HCT116 (cell line): Measurements from ENCODE around the gene SEC22C. TPM values are rescaled to one million over a fixed set of nuclear protein-coding genes. Genes with fewer than 3 reads are reported as not detected.

Experiments used
- ATAC-seq: fragments of 200-7000 bp; cut with Tn5 transposase; 2 replicates; pipeline ENCODE4 v1.9.1; 2020; ENCODE audit warnings: mild to moderate bottlenecking, moderate library complexity
- BruUV-seq: library from RNA; stranded (reverse); fragments of 400-500 nt; replicated peaks from 2 replicates; lab custom pipeline; 2021; lab: Mats Ljungman, UMichigan
- CTCF ChIA-PET: fragments of 300-600 bp; sonication (Branson Sonifier 250); formaldehyde crosslinking; loops from one replicate; lab custom pipeline; 2021; ENCODE audit warnings: antibody characterized with exemption; lab: Charles Lee
- POLR2A ChIA-PET: fragments of 300-600, 350-600 bp; sonication (Branson Sonifier 250); formaldehyde crosslinking; loops from one replicate; lab custom pipeline; 2021; ENCODE audit warnings: antibody characterized with exemption; lab: Charles Lee
- RAD21 ChIA-PET, 2 experiments: fragments of 300-600 bp; sonication (Branson Sonifier 250); formaldehyde crosslinking; loops; one replicate each; lab custom pipeline; 2023; ENCODE audit warnings: low total read pairs in 2 of 2; ENCODE audit not compliant: uncharacterized antibody in 2 of 2, unreplicated experiment in 2 of 2, low non-redundant PET in 1 of 2; lab: Charles Lee
- DNase-seq: peaks from one replicate; pipeline ENCODE4 v3.0.0-alpha.2; 2010; ENCODE audit warnings: low read depth, low spot score
- H2AFZ ChIP-seq: fragments of 200-600 bp; shearing (Covaris generic), sonication (generic); 2 replicates; pipeline ENCODE4 v1.6.1; 2017; ENCODE audit warnings: low read depth, mixed run types, mixed read lengths, antibody characterized with exemption, low read length; ENCODE audit not compliant: poor library complexity, severe bottlenecking
- H3K27ac ChIP-seq: 2 replicates; pipeline ENCODE4 v1.5.1; 2012; ENCODE audit warnings: low read depth, low read length
- H3K27me3 ChIP-seq: fragments of 200-600 bp; sonication (generic); 2 replicates; pipeline ENCODE4 v1.6.1; 2016; ENCODE audit warnings: mixed run types, low read length, mixed read lengths; ENCODE audit not compliant: insufficient read depth
- H3K36me3 ChIP-seq, 2 experiments: fragments of 200-500 bp in 1 of 2; fragments of 200-600 bp in 1 of 2; sonication (Bioruptor generic) in 1 of 2; sonication (generic) in 1 of 2; 2 replicates each; pipeline versions ENCODE4 v1.5.1 to v1.6.1; 2014 to 2016; ENCODE audit warnings: low read length in 2 of 2, inconsistent platforms in 1 of 2, mixed read lengths in 1 of 2, mixed run types in 1 of 2; ENCODE audit not compliant: insufficient read depth in 2 of 2, control insufficient read depth in 1 of 2
- H3K4me1 ChIP-seq, 2 experiments: fragments of 200-600 bp in 1 of 2; sonication (generic) in 1 of 2; 2 replicates each; pipeline versions ENCODE4 v1.5.1 to v1.6.1; 2012 to 2017; ENCODE audit warnings: low read length in 2 of 2, inconsistent platforms in 1 of 2, mild to moderate bottlenecking in 1 of 2, mixed read lengths in 1 of 2, mixed run types in 1 of 2, moderate library complexity in 1 of 2; ENCODE audit not compliant: insufficient read depth in 2 of 2, control insufficient read depth in 1 of 2
- H3K4me2 ChIP-seq: fragments of 200-600 bp; sonication (generic); 2 replicates; pipeline ENCODE4 v1.6.1; 2017; ENCODE audit warnings: mixed run types, low read length, mixed read lengths
- H3K4me3 ChIP-seq, 2 experiments: fragments of 200-600 bp in 1 of 2; sonication (generic) in 1 of 2; replicated peaks in 1 of 2; 2 replicates each; pipeline ENCODE4 v1.5.1; 2011 to 2016; ENCODE audit warnings: low read length in 2 of 2, control low read depth in 1 of 2, low read depth in 1 of 2, mild to moderate bottlenecking in 1 of 2, mixed read lengths in 1 of 2, mixed run types in 1 of 2
- H3K79me2 ChIP-seq: fragments of 200-600 bp; sonication (generic); 2 replicates; pipeline ENCODE4 v1.6.1; 2017; ENCODE audit warnings: mild to moderate bottlenecking, mixed run types, low read length, moderate library complexity, mixed read lengths; ENCODE audit not compliant: insufficient read depth
- H3K9ac ChIP-seq: fragments of 200-600 bp; sonication (generic); 2 replicates; pipeline ENCODE4 v1.6.1; 2016; ENCODE audit warnings: low read length, mixed read lengths
- H3K9me2 ChIP-seq: fragments of 200-600 bp; sonication (generic), shearing (Covaris generic); 2 replicates; pipeline ENCODE4 v1.6.1; 2017; ENCODE audit warnings: mixed run types, mild to moderate bottlenecking, moderate library complexity; ENCODE audit not compliant: insufficient read depth
- H3K9me3 ChIP-seq, 2 experiments: fragments of 200-500 bp in 1 of 2; fragments of 200-600 bp in 1 of 2; sonication (Bioruptor generic) in 1 of 2; sonication (generic) in 1 of 2; 2 replicates each; pipeline ENCODE4 v1.6.1; 2014 to 2017; ENCODE audit warnings: low read length in 2 of 2, mixed read lengths in 2 of 2, inconsistent platforms in 1 of 2, low read depth in 1 of 2, mild to moderate bottlenecking in 1 of 2, mixed run types in 1 of 2, moderate library complexity in 1 of 2; ENCODE audit not compliant: control insufficient read depth in 1 of 2, insufficient read depth in 1 of 2
- H4K20me1 ChIP-seq: fragments of 200-600 bp; sonication (generic), shearing (Covaris generic); 2 replicates; pipeline ENCODE4 v1.6.1; 2017; ENCODE audit warnings: mixed run types, mild to moderate bottlenecking, moderate library complexity; ENCODE audit not compliant: insufficient read depth
- ATF3 ChIP-seq: IDR thresholded peaks from 2 replicates; pipeline ENCODE4 v1.6.1; 2012
- EGR1 ChIP-seq: IDR thresholded peaks from 2 replicates; pipeline ENCODE4 v1.6.1; 2012; ENCODE audit warnings: low read depth
- ELF1 ChIP-seq: IDR thresholded peaks from 2 replicates; pipeline ENCODE4 v1.6.1; 2012; ENCODE audit warnings: low read depth, borderline replicate concordance
- FOSL1 ChIP-seq: IDR thresholded peaks from 2 replicates; pipeline ENCODE4 v1.6.1; 2012; ENCODE audit warnings: low read depth
- MAX ChIP-seq: IDR thresholded peaks from 2 replicates; pipeline ENCODE4 v1.6.1; 2012
- RAD21 ChIP-seq: IDR thresholded peaks from 2 replicates; pipeline ENCODE4 v1.6.1; 2012; ENCODE audit warnings: low read depth, mild to moderate bottlenecking
- SIN3A ChIP-seq: IDR thresholded peaks from 2 replicates; pipeline ENCODE4 v1.6.1; 2012; ENCODE audit warnings: low read depth
- SRF ChIP-seq: IDR thresholded peaks from 2 replicates; pipeline ENCODE4 v1.6.1; 2012; ENCODE audit warnings: low read depth
- YY1 ChIP-seq: IDR thresholded peaks from 2 replicates; pipeline ENCODE4 v1.6.1; 2011; ENCODE audit warnings: low read length, low read depth, moderate library complexity, mild to moderate bottlenecking; ENCODE audit not compliant: insufficient replicate concordance; ENCODE audit errors: extremely low read depth
- ZNF274 ChIP-seq: fragments of 200-500 bp; sonication (Bioruptor generic); IDR thresholded peaks from 2 replicates; pipeline ENCODE4 v1.6.1; 2014; ENCODE audit warnings: mild to moderate bottlenecking, low read depth, low read length, inconsistent platforms
- intact Hi-C: fragments of 100-400 bp; cut with micrococcal nuclease; formaldehyde crosslinking; loops from 2 replicates; pipeline ENCODE4 v1.10.0; 2022
- total RNA-seq: library from RNA; stranded (reverse); gene quantifications from one replicate; pipeline ENCODE4 v1.2.1, GENCODE V29; 2021; ENCODE audit not compliant: unreplicated experiment

SEC22C gene
- total RNA-seq, 1 experiment from 2014 or later, result 43.4 TPM

- no peak overlapping the region for H3K27ac ChIP-seq
- no peaks in the 10 kb centered on the region for H3K9me3 ChIP-seq
- H3K27me3 ChIP-seq, result no peaks in the 10 kb centered on the region
- ATAC-seq, result no peak
- CTCF ChIA-PET, result no interaction called here
- H3K4me3 ChIP-seq, result no peak overlapping the region
- H2AFZ ChIP-seq, result no peak overlapping the region
- intact Hi-C loops, result no loop called here
- H3K79me2 ChIP-seq, result no peaks in the 10 kb centered on the region
- no peaks in the 10 kb centered on the region for H4K20me1 ChIP-seq
- H3K9me2 ChIP-seq, result no peaks in the 10 kb centered on the region
- TF ChIP-seq RAD21 (no peak), MAX (no peak), ZNF274 (no peak)
- BruUV-seq, result no TSS peak
- H3K4me1 ChIP-seq, result no peaks in the 10 kb centered on the region
- POLR2A ChIA-PET, result no interaction called here
- no peaks in the 10 kb centered on the region for H3K36me3 ChIP-seq
- no peak overlapping the region for H3K4me2 ChIP-seq
- DNase-seq, result no peak
- no peak overlapping the region for H3K9ac ChIP-seq
- RAD21 ChIA-PET, result interaction anchor here in 1 of 2 experiments (0.6 kb wide), 1 partner anchor 353 kb away, joined by 4 read pairs; no protein-coding TSS in a partner anchor
Measured at GRCh38 chr3:42513521-42513920, 68.2 kb downstream of the SEC22C start.

GRCh38 chr3:42513121-42513520 lies 68.6 kb downstream of the SEC22C start:
- ChIA-PET CTCF (no interaction called here), POLR2A (interaction anchor here (0.7 kb wide), 1 partner anchor 11 kb away, joined by 7 read pairs; the partner anchor contains the start of gene VIPR1), RAD21 (interaction anchor here in 1 of 2 experiments (0.6 kb wide), 1 partner anchor 353 kb away, joined by 4 read pairs; no protein-coding TSS in a partner anchor)
- Histone ChIP-seq H2AFZ (no peak overlapping the region), H3K36me3 (no peaks in the 10 kb centered on the region), H3K4me1 (no peaks in the 10 kb centered on the region), H3K9me2 (no peaks in the 10 kb centered on the region), H3K9me3 (no peaks in the 10 kb centered on the region), H3K4me2 (no peak overlapping the region), H3K9ac (no peak overlapping the region), H4K20me1 (no peaks in the 10 kb centered on the region), H3K27ac (no peak overlapping the region), H3K79me2 (no peaks in the 10 kb centered on the region), H3K27me3 (no peaks in the 10 kb centered on the region), H3K4me3 (no peak overlapping the region)
- BruUV-seq, result no TSS peak
- no peak for DNase-seq
- no peak for ATAC-seq
- TF ChIP-seq RAD21, result no peak
- TF ChIP-seq SIN3A, result no peak
- no peak for TF ChIP-seq ZNF274
- TF ChIP-seq FOSL1, result no peak
- no peak for TF ChIP-seq SRF
- no peak for TF ChIP-seq ELF1
- no peak for TF ChIP-seq EGR1
- TF ChIP-seq YY1, result no peak
- TF ChIP-seq ATF3, result no peak
- intact Hi-C loops, result no loop called here
